ENCODE data around the gene TCP11L2. TPM values are rescaled to one million over a fixed set of nuclear protein-coding genes. Genes with fewer than 3 reads are reported as not detected.

Gene TCP11L2
- total and polyA plus RNA-seq, 9 of the 15 experiments (the other 6 are each of a cell fraction or from before 2014, with no cell fraction given), result 0.39 to 4.5 (median 1.3) TPM

- TF ChIP-seq TFE3 (CRISPR knock-in tag; IDR thresholded peaks at IDR 0.05), result no peak
- no peak for TF ChIP-seq RFX1 (IDR thresholded peaks at IDR 0.05)
- TF ChIP-seq CBX8 (IDR thresholded peaks at IDR 0.05; ENCODE audit: borderline replicate concordance, extremely low read depth, low read depth, low read length, poor library complexity, severe bottlenecking), result no peak
- TF ChIP-seq ZNF444 (CRISPR knock-in tag; IDR thresholded peaks at IDR 0.05), result no peak
- TF ChIP-seq ZNF165 (CRISPR knock-in tag; IDR thresholded peaks at IDR 0.05; ENCODE audit: borderline replicate concordance), result no peak
- no peak for TF ChIP-seq ELF4 (CRISPR knock-in tag; IDR thresholded peaks at IDR 0.05)
- 0 out of 2 replicates have a peak, but pooled peaks have one; percentile 37 for TF ChIP-seq ARID3A (IDR thresholded peaks at IDR 0.05; ENCODE audit: borderline replicate concordance, low read depth, low read length)
- peak; percentile 95 for TF ChIP-seq CBFA2T3 (IDR thresholded peaks at IDR 0.05)
- no peak for TF ChIP-seq ZNF354B (CRISPR knock-in tag; IDR thresholded peaks at IDR 0.05)
- no peak for TF ChIP-seq LARP7 (IDR thresholded peaks at IDR 0.05)
- TF ChIP-seq SMARCB1 (IDR thresholded peaks at IDR 0.05; ENCODE audit: insufficient read length, low read depth), result no peak
- peak; percentile 5 for TF ChIP-seq TAF1 (IDR thresholded peaks at IDR 0.05; ENCODE audit: control insufficient read depth, extremely low read depth, insufficient read depth, low read length, severe bottlenecking)
- peak in 1 of 3 experiments; percentile 24; a peak in 2 of 6 replicates for TF ChIP-seq CTCF (IDR thresholded peaks at IDR 0.05 in 2 of 3, conservative IDR thresholded peaks at IDR 0.05 in 1 of 3; ENCODE audit: insufficient read depth in 2 of 3, low read depth in 1 of 3, low read length in 3 of 3)
- TF ChIP-seq SPI1 (IDR thresholded peaks at IDR 0.05; ENCODE audit: borderline replicate concordance, low read depth, low read length), result peak; percentile 99
- TF ChIP-seq GABPB2 (CRISPR knock-in tag; conservative IDR thresholded peaks at IDR 0.05), result no peak
- TF ChIP-seq DLX4 (CRISPR knock-in tag; IDR thresholded peaks at IDR 0.05), result no peak
- TF ChIP-seq MAFF (IDR thresholded peaks at IDR 0.05; ENCODE audit: low read length), result no peak
- no peak for TF ChIP-seq THRB (CRISPR knock-in tag; conservative IDR thresholded peaks at IDR 0.05)
- no peak for TF ChIP-seq ZNF347 (CRISPR knock-in tag; IDR thresholded peaks at IDR 0.05; ENCODE audit: low read depth)
Observed at GRCh38 chr12:106358396-106359241, 56.1 kb downstream of the TCP11L2 start (continued).
